Mammary epithelial cell (primary cell): ENCODE results near the gene HS6ST2.

Source experiments
- EZH2 ChIP-seq: IDR thresholded peaks from 2 replicates; pipeline ENCODE4 v1.6.1; 2012; ENCODE audit warnings: low read length, inconsistent platforms, borderline replicate concordance
- TF ChIP-seq, protein P1 (sequence below), 2 donors: IDR thresholded peaks in 1 of 2; conservative IDR thresholded peaks in 1 of 2; 2 replicates each; pipeline ENCODE4 v1.5.1; 2011 to 2012; ENCODE audit warnings: inconsistent platforms in 2 of 2, low read length in 2 of 2, mild to moderate bottlenecking in 2 of 2, control low read depth in 1 of 2, low read depth in 1 of 2; ENCODE audit not compliant: insufficient read depth in 1 of 2; ENCODE audit errors: extremely low read depth in 1 of 2

DNA sequence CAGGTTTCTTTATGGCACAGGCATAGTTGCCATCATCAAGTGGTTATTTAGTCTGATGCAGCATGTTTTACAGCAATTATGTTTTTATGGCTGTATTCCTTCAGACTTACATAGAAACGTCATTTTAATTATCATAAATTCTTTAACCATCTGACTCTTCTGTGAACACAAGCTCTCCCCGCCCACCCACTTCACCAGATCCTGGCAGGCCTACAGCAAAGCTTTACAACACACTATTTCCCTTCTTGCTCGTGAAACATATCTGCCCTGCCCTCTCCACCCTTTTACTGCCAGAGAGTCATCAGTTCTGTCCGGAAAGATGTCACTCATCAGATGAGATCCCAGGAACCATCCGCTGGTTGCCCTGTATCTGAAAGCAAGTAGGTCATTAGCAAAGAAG lies 120.5 kb downstream of the HS6ST2 start:
- TF ChIP-seq, protein P1, sequence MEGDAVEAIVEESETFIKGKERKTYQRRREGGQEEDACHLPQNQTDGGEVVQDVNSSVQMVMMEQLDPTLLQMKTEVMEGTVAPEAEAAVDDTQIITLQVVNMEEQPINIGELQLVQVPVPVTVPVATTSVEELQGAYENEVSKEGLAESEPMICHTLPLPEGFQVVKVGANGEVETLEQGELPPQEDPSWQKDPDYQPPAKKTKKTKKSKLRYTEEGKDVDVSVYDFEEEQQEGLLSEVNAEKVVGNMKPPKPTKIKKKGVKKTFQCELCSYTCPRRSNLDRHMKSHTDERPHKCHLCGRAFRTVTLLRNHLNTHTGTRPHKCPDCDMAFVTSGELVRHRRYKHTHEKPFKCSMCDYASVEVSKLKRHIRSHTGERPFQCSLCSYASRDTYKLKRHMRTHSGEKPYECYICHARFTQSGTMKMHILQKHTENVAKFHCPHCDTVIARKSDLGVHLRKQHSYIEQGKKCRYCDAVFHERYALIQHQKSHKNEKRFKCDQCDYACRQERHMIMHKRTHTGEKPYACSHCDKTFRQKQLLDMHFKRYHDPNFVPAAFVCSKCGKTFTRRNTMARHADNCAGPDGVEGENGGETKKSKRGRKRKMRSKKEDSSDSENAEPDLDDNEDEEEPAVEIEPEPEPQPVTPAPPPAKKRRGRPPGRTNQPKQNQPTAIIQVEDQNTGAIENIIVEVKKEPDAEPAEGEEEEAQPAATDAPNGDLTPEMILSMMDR (conservative IDR thresholded peaks at IDR 0.05 in 1 of 2, IDR thresholded peaks at IDR 0.05 in 1 of 2; ENCODE audit: extremely low read depth in 1 of 2, insufficient read depth in 1 of 2, low read depth in 1 of 2, low read length in 2 of 2), result no peak
- TF ChIP-seq EZH2, result no peak
